ENCODE data around the gene SGIP1.
A peak's percentile ranks its signal among the peaks of the same experiment; 100 is the strongest.

SGIP1 gene

GRCh38 chr1:66526036-66526435 lies 7.9 kb upstream of the SGIP1 start:
- Histone ChIP-seq H3K27me3 (ENCODE audit: control insufficient read depth, insufficient read depth, low read length) (no peaks in the 10 kb centered on the region), H3K9ac (ENCODE audit: low read length) (no peak overlapping the region), H3K4me3 (ENCODE audit: low read length) (no peak overlapping the region), H3K27ac (ENCODE audit: low read depth, low read length) (no peak overlapping the region), H3K4me1 (ENCODE audit: control insufficient read depth, insufficient read depth, low read length) (no peaks in the 10 kb centered on the region), H3K36me3 (ENCODE audit: control insufficient read depth, insufficient read depth, low read length) (no peaks in the 10 kb centered on the region)

GRCh38 chr1:66526991-66527390 lies 7.0 kb upstream of the SGIP1 start:
- Histone ChIP-seq H3K27me3 (ENCODE audit: control insufficient read depth, insufficient read depth, low read length) (no peaks in the 10 kb centered on the region), H3K36me3 (ENCODE audit: control insufficient read depth, insufficient read depth, low read length) (no peaks in the 10 kb centered on the region), H3K9ac (ENCODE audit: low read length) (no peak overlapping the region), H3K27ac (ENCODE audit: low read depth, low read length) (no peak overlapping the region), H3K4me3 (ENCODE audit: low read length) (no peak overlapping the region), H3K4me1 (ENCODE audit: control insufficient read depth, insufficient read depth, low read length) (no peaks in the 10 kb centered on the region)

- Histone ChIP-seq H3K4me3 (ENCODE audit: low read length) (no peak overlapping the region), H3K9ac (ENCODE audit: low read length) (no peak overlapping the region), H3K36me3 (ENCODE audit: control insufficient read depth, insufficient read depth, low read length) (no peaks in the 10 kb centered on the region), H3K27ac (ENCODE audit: low read depth, low read length) (no peak overlapping the region), H3K4me1 (ENCODE audit: control insufficient read depth, insufficient read depth, low read length) (peaks cover 2% of the 10 kb centered on the region), H3K27me3 (ENCODE audit: control insufficient read depth, insufficient read depth, low read length) (peaks cover 2% of the 10 kb centered on the region)
Observed at GRCh38 chr1:66527686-66528085, 6.3 kb upstream of the SGIP1 start.

- no peak overlapping the region for H3K9ac ChIP-seq (ENCODE audit: low read length)
- peaks cover 2% of the 10 kb centered on the region for H3K27me3 ChIP-seq (ENCODE audit: control insufficient read depth, insufficient read depth, low read length)
- peaks cover 7% of the 10 kb centered on the region for H3K4me1 ChIP-seq (ENCODE audit: control insufficient read depth, insufficient read depth, low read length)
- H3K4me3 ChIP-seq (ENCODE audit: low read length): no peak overlapping the region
- H3K27ac ChIP-seq (ENCODE audit: low read depth, low read length): no peak overlapping the region
- no peaks in the 10 kb centered on the region for H3K36me3 ChIP-seq (ENCODE audit: control insufficient read depth, insufficient read depth, low read length)
Observed at GRCh38 chr1:66528580-66528979, 5.4 kb upstream of the SGIP1 start.

- H3K27me3 ChIP-seq (ENCODE audit: control insufficient read depth, insufficient read depth, low read length): peaks cover 2% of the 10 kb centered on the region
- H3K27ac ChIP-seq (ENCODE audit: low read depth, low read length): peak overlapping the region; percentile 59
- H3K4me3 ChIP-seq (ENCODE audit: low read length): no peak overlapping the region
- H3K9ac ChIP-seq (ENCODE audit: low read length): no peak overlapping the region
- peaks cover 7% of the 10 kb centered on the region for H3K4me1 ChIP-seq (ENCODE audit: control insufficient read depth, insufficient read depth, low read length)
- no peaks in the 10 kb centered on the region for H3K36me3 ChIP-seq (ENCODE audit: control insufficient read depth, insufficient read depth, low read length)
Observed at GRCh38 chr1:66532214-66532613, 1.7 kb upstream of the SGIP1 start.

- H3K4me1 ChIP-seq (ENCODE audit: control insufficient read depth, insufficient read depth, low read length): peaks cover 7% of the 10 kb centered on the region
- peaks cover 2% of the 10 kb centered on the region for H3K27me3 ChIP-seq (ENCODE audit: control insufficient read depth, insufficient read depth, low read length)
- H3K9ac ChIP-seq (ENCODE audit: low read length): no peak overlapping the region
Observed at GRCh38 chr1:66532798-66533783, 862 bp upstream of the SGIP1 start.

GRCh38 chr1:66535061-66535460 lies 1.1 kb downstream of the SGIP1 start:
- Histone ChIP-seq H3K9ac (ENCODE audit: low read length) (no peak overlapping the region), H3K36me3 (ENCODE audit: control insufficient read depth, insufficient read depth, low read length) (no peaks in the 10 kb centered on the region), H3K27me3 (ENCODE audit: control insufficient read depth, insufficient read depth, low read length) (peaks cover 2% of the 10 kb centered on the region), H3K4me1 (ENCODE audit: control insufficient read depth, insufficient read depth, low read length) (peaks cover 7% of the 10 kb centered on the region), H3K4me3 (ENCODE audit: low read length) (no peak overlapping the region), H3K27ac (ENCODE audit: low read depth, low read length) (no peak overlapping the region)

More at GRCh38 chr1:66532798-66533783, 862 bp upstream of the SGIP1 start:
- Histone ChIP-seq H3K27ac (ENCODE audit: low read depth, low read length) (peak overlapping the region; percentile 59), H3K36me3 (ENCODE audit: control insufficient read depth, insufficient read depth, low read length) (no peaks in the 10 kb centered on the region), H3K4me3 (ENCODE audit: low read length) (peak overlapping the region; percentile 55)

GRCh38 chr1:66535853-66536252 lies 1.9 kb downstream of the SGIP1 start:
- H3K4me1 ChIP-seq (ENCODE audit: control insufficient read depth, insufficient read depth, low read length): peaks cover 7% of the 10 kb centered on the region
- no peak overlapping the region for H3K27ac ChIP-seq (ENCODE audit: low read depth, low read length)
- H3K4me3 ChIP-seq (ENCODE audit: low read length): no peak overlapping the region
- peaks cover 2% of the 10 kb centered on the region for H3K27me3 ChIP-seq (ENCODE audit: control insufficient read depth, insufficient read depth, low read length)
- H3K9ac ChIP-seq (ENCODE audit: low read length): no peak overlapping the region
- no peaks in the 10 kb centered on the region for H3K36me3 ChIP-seq (ENCODE audit: control insufficient read depth, insufficient read depth, low read length)

GRCh38 chr1:66537718-66538117 lies 3.8 kb downstream of the SGIP1 start:
- Histone ChIP-seq H3K4me1 (ENCODE audit: control insufficient read depth, insufficient read depth, low read length) (peaks cover 5% of the 10 kb centered on the region), H3K27me3 (ENCODE audit: control insufficient read depth, insufficient read depth, low read length) (no peaks in the 10 kb centered on the region), H3K4me3 (ENCODE audit: low read length) (no peak overlapping the region), H3K36me3 (ENCODE audit: control insufficient read depth, insufficient read depth, low read length) (no peaks in the 10 kb centered on the region), H3K27ac (ENCODE audit: low read depth, low read length) (no peak overlapping the region), H3K9ac (ENCODE audit: low read length) (no peak overlapping the region)

- Histone ChIP-seq H3K4me1 (ENCODE audit: control insufficient read depth, insufficient read depth, low read length) (no peaks in the 10 kb centered on the region), H3K27me3 (ENCODE audit: control insufficient read depth, insufficient read depth, low read length) (no peaks in the 10 kb centered on the region), H3K27ac (ENCODE audit: low read depth, low read length) (no peak overlapping the region), H3K4me3 (ENCODE audit: low read length) (no peak overlapping the region), H3K36me3 (ENCODE audit: control insufficient read depth, insufficient read depth, low read length) (no peaks in the 10 kb centered on the region), H3K9ac (ENCODE audit: low read length) (no peak overlapping the region)
Observed at GRCh38 chr1:66539491-66539890, 5.5 kb downstream of the SGIP1 start.

GRCh38 chr1:66540434-66541032 lies 6.6 kb downstream of the SGIP1 start:
- H3K9ac ChIP-seq (ENCODE audit: low read length): no peak overlapping the region
- no peaks in the 10 kb centered on the region for H3K36me3 ChIP-seq (ENCODE audit: control insufficient read depth, insufficient read depth, low read length)
- no peak overlapping the region for H3K27ac ChIP-seq (ENCODE audit: low read depth, low read length)
- no peak overlapping the region for H3K4me3 ChIP-seq (ENCODE audit: low read length)
- no peaks in the 10 kb centered on the region for H3K4me1 ChIP-seq (ENCODE audit: control insufficient read depth, insufficient read depth, low read length)
- H3K27me3 ChIP-seq (ENCODE audit: control insufficient read depth, insufficient read depth, low read length): no peaks in the 10 kb centered on the region

GRCh38 chr1:66542314-66542713 lies 8.4 kb downstream of the SGIP1 start:
- Histone ChIP-seq H3K4me1 (ENCODE audit: control insufficient read depth, insufficient read depth, low read length) (no peaks in the 10 kb centered on the region), H3K4me3 (ENCODE audit: low read length) (no peak overlapping the region), H3K9ac (ENCODE audit: low read length) (no peak overlapping the region), H3K27ac (ENCODE audit: low read depth, low read length) (no peak overlapping the region), H3K36me3 (ENCODE audit: control insufficient read depth, insufficient read depth, low read length) (no peaks in the 10 kb centered on the region), H3K27me3 (ENCODE audit: control insufficient read depth, insufficient read depth, low read length) (no peaks in the 10 kb centered on the region)
